HCT116 (cell line): ENCODE results near the gene MCM9. TPM values are rescaled to one million over a fixed set of nuclear protein-coding genes. Genes with fewer than 3 reads are reported as not detected.

ENCODE experiments used
- ATAC-seq: fragments of 200-7000 bp; cut with Tn5 transposase; 2 replicates; pipeline ENCODE4 v1.9.1; 2020; ENCODE audit warnings: mild to moderate bottlenecking, moderate library complexity
- BruUV-seq: library from RNA; stranded (reverse); fragments of 400-500 nt; replicated peaks from 2 replicates; lab custom pipeline; 2021; lab: Mats Ljungman, UMichigan
- CTCF ChIA-PET: fragments of 300-600 bp; sonication (Branson Sonifier 250); formaldehyde crosslinking; loops from one replicate; lab custom pipeline; 2021; ENCODE audit warnings: antibody characterized with exemption; lab: Charles Lee
- POLR2A ChIA-PET: fragments of 300-600, 350-600 bp; sonication (Branson Sonifier 250); formaldehyde crosslinking; loops from one replicate; lab custom pipeline; 2021; ENCODE audit warnings: antibody characterized with exemption; lab: Charles Lee
- RAD21 ChIA-PET, 2 experiments: fragments of 300-600 bp; sonication (Branson Sonifier 250); formaldehyde crosslinking; loops; one replicate each; lab custom pipeline; 2023; ENCODE audit warnings: low total read pairs in 2 of 2; ENCODE audit not compliant: uncharacterized antibody in 2 of 2, unreplicated experiment in 2 of 2, low non-redundant PET in 1 of 2; lab: Charles Lee
- DNase-seq: peaks from one replicate; pipeline ENCODE4 v3.0.0-alpha.2; 2010; ENCODE audit warnings: low read depth, low spot score
- H2AFZ ChIP-seq: fragments of 200-600 bp; shearing (Covaris generic), sonication (generic); 2 replicates; pipeline ENCODE4 v1.6.1; 2017; ENCODE audit warnings: low read depth, mixed run types, mixed read lengths, antibody characterized with exemption, low read length; ENCODE audit not compliant: poor library complexity, severe bottlenecking
- H3K27ac ChIP-seq: 2 replicates; pipeline ENCODE4 v1.5.1; 2012; ENCODE audit warnings: low read depth, low read length
- H3K27me3 ChIP-seq: fragments of 200-600 bp; sonication (generic); 2 replicates; pipeline ENCODE4 v1.6.1; 2016; ENCODE audit warnings: mixed run types, low read length, mixed read lengths; ENCODE audit not compliant: insufficient read depth
- H3K36me3 ChIP-seq, 2 experiments: fragments of 200-500 bp in 1 of 2; fragments of 200-600 bp in 1 of 2; sonication (Bioruptor generic) in 1 of 2; sonication (generic) in 1 of 2; 2 replicates each; pipeline versions ENCODE4 v1.5.1 to v1.6.1; 2014 to 2016; ENCODE audit warnings: low read length in 2 of 2, inconsistent platforms in 1 of 2, mixed read lengths in 1 of 2, mixed run types in 1 of 2; ENCODE audit not compliant: insufficient read depth in 2 of 2, control insufficient read depth in 1 of 2
- H3K4me1 ChIP-seq, 2 experiments: fragments of 200-600 bp in 1 of 2; sonication (generic) in 1 of 2; 2 replicates each; pipeline versions ENCODE4 v1.5.1 to v1.6.1; 2012 to 2017; ENCODE audit warnings: low read length in 2 of 2, inconsistent platforms in 1 of 2, mild to moderate bottlenecking in 1 of 2, mixed read lengths in 1 of 2, mixed run types in 1 of 2, moderate library complexity in 1 of 2; ENCODE audit not compliant: insufficient read depth in 2 of 2, control insufficient read depth in 1 of 2
- H3K4me2 ChIP-seq: fragments of 200-600 bp; sonication (generic); 2 replicates; pipeline ENCODE4 v1.6.1; 2017; ENCODE audit warnings: mixed run types, low read length, mixed read lengths
- H3K4me3 ChIP-seq, 2 experiments: fragments of 200-600 bp in 1 of 2; sonication (generic) in 1 of 2; replicated peaks in 1 of 2; 2 replicates each; pipeline ENCODE4 v1.5.1; 2011 to 2016; ENCODE audit warnings: low read length in 2 of 2, control low read depth in 1 of 2, low read depth in 1 of 2, mild to moderate bottlenecking in 1 of 2, mixed read lengths in 1 of 2, mixed run types in 1 of 2
- H3K79me2 ChIP-seq: fragments of 200-600 bp; sonication (generic); 2 replicates; pipeline ENCODE4 v1.6.1; 2017; ENCODE audit warnings: mild to moderate bottlenecking, mixed run types, low read length, moderate library complexity, mixed read lengths; ENCODE audit not compliant: insufficient read depth
- H3K9ac ChIP-seq: fragments of 200-600 bp; sonication (generic); 2 replicates; pipeline ENCODE4 v1.6.1; 2016; ENCODE audit warnings: low read length, mixed read lengths
- H3K9me2 ChIP-seq: fragments of 200-600 bp; sonication (generic), shearing (Covaris generic); 2 replicates; pipeline ENCODE4 v1.6.1; 2017; ENCODE audit warnings: mixed run types, mild to moderate bottlenecking, moderate library complexity; ENCODE audit not compliant: insufficient read depth
- H3K9me3 ChIP-seq, 2 experiments: fragments of 200-500 bp in 1 of 2; fragments of 200-600 bp in 1 of 2; sonication (Bioruptor generic) in 1 of 2; sonication (generic) in 1 of 2; 2 replicates each; pipeline ENCODE4 v1.6.1; 2014 to 2017; ENCODE audit warnings: low read length in 2 of 2, mixed read lengths in 2 of 2, inconsistent platforms in 1 of 2, low read depth in 1 of 2, mild to moderate bottlenecking in 1 of 2, mixed run types in 1 of 2, moderate library complexity in 1 of 2; ENCODE audit not compliant: control insufficient read depth in 1 of 2, insufficient read depth in 1 of 2
- H4K20me1 ChIP-seq: fragments of 200-600 bp; sonication (generic), shearing (Covaris generic); 2 replicates; pipeline ENCODE4 v1.6.1; 2017; ENCODE audit warnings: mixed run types, mild to moderate bottlenecking, moderate library complexity; ENCODE audit not compliant: insufficient read depth
- CBX3 ChIP-seq: IDR thresholded peaks from 2 replicates; pipeline ENCODE4 v1.6.1; 2012; ENCODE audit warnings: low read depth
- CEBPB ChIP-seq: IDR thresholded peaks from 2 replicates; pipeline ENCODE4 v1.6.1; 2012; ENCODE audit warnings: low read depth
- POLR2A ChIP-seq: IDR thresholded peaks from 2 replicates; pipeline ENCODE4 v1.7.0; 2011; ENCODE audit warnings: borderline replicate concordance; ENCODE audit not compliant: insufficient read depth, insufficient read length; ENCODE audit errors: extremely low read depth
- SIN3A ChIP-seq: IDR thresholded peaks from 2 replicates; pipeline ENCODE4 v1.6.1; 2012; ENCODE audit warnings: low read depth
- SP1 ChIP-seq: IDR thresholded peaks from 2 replicates; pipeline ENCODE4 v1.6.1; 2012; ENCODE audit warnings: low read depth
- TCF7L2 ChIP-seq: IDR thresholded peaks from 2 replicates; pipeline ENCODE4 v1.7.0; 2011; ENCODE audit warnings: borderline replicate concordance, inconsistent platforms; ENCODE audit not compliant: insufficient read depth, insufficient read length; ENCODE audit errors: extremely low read depth
- ZFX ChIP-seq: fragments of 450-650 bp; IDR thresholded peaks from 2 replicates; pipeline ENCODE4 v1.6.1; 2017
- intact Hi-C: fragments of 100-400 bp; cut with micrococcal nuclease; formaldehyde crosslinking; loops from 2 replicates; pipeline ENCODE4 v1.10.0; 2022
- total RNA-seq: library from RNA; stranded (reverse); gene quantifications from one replicate; pipeline ENCODE4 v1.2.1, GENCODE V29; 2021; ENCODE audit not compliant: unreplicated experiment
- TF ChIP-seq, protein P1 (sequence below): IDR thresholded peaks from 2 replicates; pipeline ENCODE4 v1.6.1; 2011; ENCODE audit warnings: mild to moderate bottlenecking, low read length, moderate library complexity; ENCODE audit not compliant: insufficient replicate concordance; ENCODE audit errors: extremely low read depth
- TF ChIP-seq, protein P2 (sequence below): IDR thresholded peaks from 2 replicates; pipeline ENCODE4 v1.6.1; 2012

Gene MCM9
- total RNA-seq, 1 experiment from 2014 or later, result 13.6 TPM

DNA sequence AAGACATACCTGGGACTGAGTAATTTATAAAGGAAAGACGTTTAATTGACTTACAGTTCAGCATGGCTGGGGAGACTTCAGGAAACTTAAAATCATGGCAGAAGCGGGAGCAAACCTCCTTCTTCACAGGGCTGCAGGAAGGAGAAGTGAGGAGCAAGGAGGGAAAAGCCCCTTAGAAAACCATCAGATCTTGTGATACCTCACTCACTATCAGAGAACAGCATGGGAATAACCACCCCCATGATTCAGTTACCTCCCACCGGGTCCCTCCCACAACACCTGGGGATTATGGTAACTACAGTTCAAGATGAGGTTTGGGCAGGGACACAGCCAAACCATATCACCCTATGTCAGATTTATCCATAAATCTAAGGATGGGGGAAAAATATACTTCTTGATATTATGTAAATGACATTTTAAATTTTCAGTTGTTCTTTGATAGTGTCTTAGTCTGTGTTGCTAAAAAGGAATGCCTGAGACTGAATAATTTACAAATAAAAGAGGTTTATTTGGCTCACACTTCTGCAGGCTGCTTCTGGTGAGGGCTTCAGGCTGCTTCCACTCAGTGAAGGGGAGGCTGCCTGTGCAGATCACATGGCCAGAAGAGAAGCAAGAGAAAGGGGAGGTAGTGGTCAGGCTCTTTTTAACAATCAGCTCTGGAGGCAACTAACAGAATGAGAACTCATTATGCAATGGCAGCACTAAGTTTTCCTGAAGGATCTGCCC lies 1.2 kb upstream of the MCM9 start:
- Histone ChIP-seq H3K9ac (no peak overlapping the region), H3K4me2 (peak overlapping the region; percentile 97), H4K20me1 (no peaks in the 10 kb centered on the region), H3K36me3 (0 out of 4 replicates have a peak, but pooled peaks cover 0 to 3% of the 10 kb centered on the region in 2 experiments), H2AFZ (no peak overlapping the region), H3K4me1 (peaks cover 4 to 12% of the 10 kb centered on the region in 2 experiments; a peak in 3 of 4 replicates), H3K27ac (no peak overlapping the region), H3K9me2 (no peaks in the 10 kb centered on the region), H3K79me2 (peaks cover 18% of the 10 kb centered on the region), H3K9me3 (no peaks in the 10 kb centered on the region), H3K4me3 (peak overlapping the region in 1 of 2 experiments; percentile 92; a peak in 2 of 4 replicates), H3K27me3 (no peaks in the 10 kb centered on the region)
- DNase-seq (no peak), ATAC-seq (no peak)
- ChIA-PET POLR2A (no interaction called here), CTCF (no interaction called here), RAD21 (no interaction called here)
- no TSS peak for BruUV-seq
- TF ChIP-seq POLR2A, result no peak
- TF ChIP-seq SIN3A, result no peak
- TF ChIP-seq SP1, result no peak
- no peak for TF ChIP-seq CEBPB
- TF ChIP-seq CBX3, result no peak
- TF ChIP-seq, protein P1, sequence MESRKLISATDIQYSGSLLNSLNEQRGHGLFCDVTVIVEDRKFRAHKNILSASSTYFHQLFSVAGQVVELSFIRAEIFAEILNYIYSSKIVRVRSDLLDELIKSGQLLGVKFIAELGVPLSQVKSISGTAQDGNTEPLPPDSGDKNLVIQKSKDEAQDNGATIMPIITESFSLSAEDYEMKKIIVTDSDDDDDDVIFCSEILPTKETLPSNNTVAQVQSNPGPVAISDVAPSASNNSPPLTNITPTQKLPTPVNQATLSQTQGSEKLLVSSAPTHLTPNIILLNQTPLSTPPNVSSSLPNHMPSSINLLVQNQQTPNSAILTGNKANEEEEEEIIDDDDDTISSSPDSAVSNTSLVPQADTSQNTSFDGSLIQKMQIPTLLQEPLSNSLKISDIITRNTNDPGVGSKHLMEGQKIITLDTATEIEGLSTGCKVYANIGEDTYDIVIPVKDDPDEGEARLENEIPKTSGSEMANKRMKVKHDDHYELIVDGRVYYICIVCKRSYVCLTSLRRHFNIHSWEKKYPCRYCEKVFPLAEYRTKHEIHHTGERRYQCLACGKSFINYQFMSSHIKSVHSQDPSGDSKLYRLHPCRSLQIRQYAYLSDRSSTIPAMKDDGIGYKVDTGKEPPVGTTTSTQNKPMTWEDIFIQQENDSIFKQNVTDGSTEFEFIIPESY, result no peak
- no peak for TF ChIP-seq ZFX
- intact Hi-C loops, result loop anchor here (2.0 kb wide), 1 partner anchor 41 kb away; the partner anchor contains the start of gene ASF1A

DNA sequence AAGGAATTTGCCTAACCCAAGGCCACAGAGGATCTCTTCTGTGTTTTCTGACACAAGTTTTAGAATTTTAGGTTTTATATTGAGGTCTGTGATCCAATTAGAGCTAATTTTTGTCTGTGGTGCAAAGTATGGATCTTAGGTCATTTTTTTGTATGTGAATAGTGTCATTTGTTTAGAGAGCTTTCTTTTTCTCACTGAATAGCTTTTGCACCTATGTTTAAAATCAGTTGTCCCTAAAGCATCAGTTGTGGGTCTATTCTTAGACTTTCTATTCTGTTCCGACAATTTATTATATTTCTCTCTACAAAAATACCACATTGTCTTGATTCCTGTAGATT lies 341 bp upstream of the MCM9 start:
- peak overlapping the region; percentile 84 for H3K27ac ChIP-seq

More for the DNA sequence above, 341 bp upstream of the MCM9 start:
- peak; percentile 6 for TF ChIP-seq TCF7L2
- TF ChIP-seq, protein P2, sequence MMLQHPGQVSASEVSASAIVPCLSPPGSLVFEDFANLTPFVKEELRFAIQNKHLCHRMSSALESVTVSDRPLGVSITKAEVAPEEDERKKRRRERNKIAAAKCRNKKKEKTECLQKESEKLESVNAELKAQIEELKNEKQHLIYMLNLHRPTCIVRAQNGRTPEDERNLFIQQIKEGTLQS, result no peak
- TF ChIP-seq, all 23 proteins: peak for 1
- Histone ChIP-seq H3K36me3 (peaks cover 0 to 7% of the 10 kb centered on the region in 2 experiments; a peak in 2 of 4 replicates), H3K9me2 (no peaks in the 10 kb centered on the region), H3K4me3 (peak overlapping the region; percentile 63 to 92), H3K79me2 (peaks cover 18% of the 10 kb centered on the region), H4K20me1 (no peaks in the 10 kb centered on the region), H3K9me3 (no peaks in the 10 kb centered on the region), H3K4me2 (peak overlapping the region; percentile 97), H3K4me1 (peaks cover 4 to 12% of the 10 kb centered on the region in 2 experiments; a peak in 3 of 4 replicates), H3K27me3 (no peaks in the 10 kb centered on the region), H3K9ac (peak overlapping the region; percentile 85), H2AFZ (peak overlapping the region; percentile 3)
- BruUV-seq, result TSS peak; percentile 71
- DNase-seq (no peak), ATAC-seq (no peak)
- POLR2A ChIA-PET, result no interaction called here
- intact Hi-C loops, result loop anchor here (2.0 kb wide), 1 partner anchor 40 kb away; the partner anchor contains the start of gene ASF1A
- RAD21 ChIA-PET, result no interaction called here
- CTCF ChIA-PET, result interaction anchor here (1.2 kb wide), 1 partner anchor 33 kb away, joined by 3 read pairs; no protein-coding TSS in a partner anchor
